22Rv1 (cell line): Measurements from ENCODE around the gene STAMBPL1.
A peak's percentile ranks its signal among the peaks of the same experiment; 100 is the strongest.
"Not testable (repeated sequence)": the region's sequence is repeated elsewhere in the genome, so short reads cannot be mapped to it uniquely, and the experiment has no call there.

Experiments used
- H3K27ac ChIP-seq: fragments of 450-650 bp; 2 replicates; pipeline ENCODE4 v1.5.1; 2017
- CTCF ChIP-seq: fragments of 450-650 bp; IDR thresholded peaks from 2 replicates; pipeline ENCODE4 v1.5.1; 2017; ENCODE audit warnings: mild to moderate bottlenecking
- ZFX ChIP-seq: fragments of 450-650 bp; IDR thresholded peaks from 2 replicates; pipeline ENCODE4 v1.6.1; 2017; ENCODE audit warnings: antibody characterized with exemption, borderline replicate concordance

STAMBPL1 gene

GRCh38 chr10:88874281-88874680 is 5.8 kb upstream of the STAMBPL1 start:
- H3K27ac ChIP-seq = no peak overlapping the region

GRCh38 chr10:88875081-88875480 is 5.0 kb upstream of the STAMBPL1 start:
- TF ChIP-seq ZFX (no peak), CTCF (no peak)
- H3K27ac ChIP-seq = no peak overlapping the region

More at GRCh38 chr10:88874281-88874680, 5.8 kb upstream of the STAMBPL1 start:
- TF ChIP-seq ZFX = no peak
- TF ChIP-seq CTCF = no peak

GRCh38 chr10:88877298-88877697 is 2.7 kb upstream of the STAMBPL1 start:
- TF ChIP-seq CTCF (no peak), ZFX (no peak)

GRCh38 chr10:88880282-88881076 is 434 bp downstream of the STAMBPL1 start:
- peak; percentile 40 for TF ChIP-seq CTCF
- TF ChIP-seq ZFX = no peak
- peak overlapping the region; percentile 85 for H3K27ac ChIP-seq

More at GRCh38 chr10:88877298-88877697, 2.7 kb upstream of the STAMBPL1 start:
- H3K27ac ChIP-seq = no peak overlapping the region

GRCh38 chr10:88881320-88881719 is 1.3 kb downstream of the STAMBPL1 start:
- H3K27ac ChIP-seq = peak overlapping the region; percentile 85
- TF ChIP-seq ZFX = no peak
- no peak for TF ChIP-seq CTCF

- TF ChIP-seq ZFX = no peak
- no peak for TF ChIP-seq CTCF
- no peak overlapping the region for H3K27ac ChIP-seq
Measured at GRCh38 chr10:88881922-88882645, 2.0 kb downstream of the STAMBPL1 start.

GRCh38 chr10:88882646-88883447 is 2.8 kb downstream of the STAMBPL1 start:
- H3K27ac ChIP-seq = not testable (repeated sequence)
